AG10803 (cell line): ENCODE data around the gene ELFN2.
"Not testable (repeated sequence)": the region's sequence is repeated elsewhere in the genome, so short reads cannot be mapped to it uniquely, and the experiment has no call there.

Experiments
- DNase-seq: peaks from one replicate; pipeline ENCODE4 v3.0.0; 2010; ENCODE audit warnings: low read depth
- H3K4me3 ChIP-seq: 2 replicates; pipeline ENCODE4 v1.5.1; 2011; ENCODE audit warnings: mild to moderate bottlenecking, low read length, control low read depth
- CTCF ChIP-seq: conservative IDR thresholded peaks from 2 replicates; pipeline ENCODE4 v1.5.1; 2011; ENCODE audit warnings: mild to moderate bottlenecking, low read length, control low read depth, inconsistent platforms

The ELFN2 gene

GRCh38 chr22:37331856-37332536 lies 95.3 kb downstream of the ELFN2 start:
- TF ChIP-seq CTCF = no peak
- no peak for DNase-seq
- H3K4me3 ChIP-seq = no peak overlapping the region

- TF ChIP-seq CTCF = no peak
- peak; percentile 44 for DNase-seq
- H3K4me3 ChIP-seq = no peak overlapping the region
Observed at GRCh38 chr22:37331034-37331428, 96.2 kb downstream of the ELFN2 start.

GRCh38 chr22:37330200-37331033 lies 96.9 kb downstream of the ELFN2 start:
- peak; percentile 68 for DNase-seq
- peak; percentile 12; the same call in 1 of the 2 replicates for TF ChIP-seq CTCF
- H3K4me3 ChIP-seq = no peak overlapping the region

GRCh38 chr22:37329238-37330140 lies 97.8 kb downstream of the ELFN2 start:
- no peak for TF ChIP-seq CTCF
- peak; percentile 48 for DNase-seq
- no peak overlapping the region for H3K4me3 ChIP-seq

GRCh38 chr22:37328538-37329237 lies 98.6 kb downstream of the ELFN2 start:
- not testable (repeated sequence) for DNase-seq, H3K4me3 ChIP-seq

GRCh38 chr22:37328017-37328416 lies 99.3 kb downstream of the ELFN2 start:
- TF ChIP-seq CTCF = no peak
- H3K4me3 ChIP-seq = no peak overlapping the region
- peak; percentile 81 for DNase-seq

- DNase-seq = no peak
- TF ChIP-seq CTCF = no peak
- no peak overlapping the region for H3K4me3 ChIP-seq
Observed at GRCh38 chr22:37326726-37327125, 100.6 kb downstream of the ELFN2 start.
